Cardiac muscle cell (in vitro differentiated cells and primary cell): ENCODE measurements around the gene ERFL. TPM values are rescaled to one million over a fixed set of nuclear protein-coding genes. Genes with fewer than 3 reads are reported as not detected.

Experiments used
- DNase-seq, 2 donors: peaks; one replicate each; pipeline versions ENCODE4 v3.0.0 to v3.0.0-alpha.2; 2010 to 2017; ENCODE audit warnings: low read depth in 1 of 2, low spot score in 1 of 2
- H3K27ac ChIP-seq: fragments of 200-600 bp; sonication (generic); 2 replicates; pipeline ENCODE4 v1.5.1; 2016
- H3K27me3 ChIP-seq: fragments of 200-600 bp; sonication (generic); 2 replicates; pipeline ENCODE4 v1.6.0; 2016; ENCODE audit warnings: control low read depth
- H3K36me3 ChIP-seq: fragments of 200-600 bp; sonication (generic); 2 replicates; pipeline ENCODE4 v1.5.1; 2016; ENCODE audit warnings: control low read depth
- H3K4me1 ChIP-seq: fragments of 200-600 bp; sonication (generic); 2 replicates; pipeline ENCODE4 v1.8.1; 2017; ENCODE audit warnings: low read depth, mild to moderate bottlenecking, mixed run types
- H3K4me3 ChIP-seq: fragments of 200-600 bp; sonication (generic); 2 replicates; pipeline ENCODE4 v1.5.1; 2016; ENCODE audit warnings: mild to moderate bottlenecking
- H3K9me3 ChIP-seq: fragments of 200-600 bp; sonication (generic); 2 replicates; pipeline ENCODE4 v1.5.1; 2017; ENCODE audit warnings: low read depth, mild to moderate bottlenecking, control low read depth
- CTCF ChIP-seq: IDR thresholded peaks from 2 replicates; pipeline ENCODE4 v1.5.1; 2012; ENCODE audit warnings: low read depth, mild to moderate bottlenecking, low read length
- polyA plus RNA-seq: library from polyadenylated mRNA; unstranded; fragments of >200 nt; fragmentation: Nextera tagmentation; extraction: Ambion mirVana; gene quantifications from 2 replicates; pipeline ENCODE4 v1.2.1, GENCODE V29; 2016
- total RNA-seq: library from RNA; depleted of rRNA; stranded (reverse); fragments of >200 nt; gene quantifications from 2 replicates; pipeline ENCODE4 v1.2.3, GENCODE V29; 2016

ERFL gene
- total and polyA plus RNA-seq, 2 experiments from 2014 or later, result 0.06 to 1.0 TPM

- H3K27ac ChIP-seq, result no peak overlapping the region
- H3K9me3 ChIP-seq, result no peaks in the 10 kb centered on the region
- no peaks in the 10 kb centered on the region for H3K36me3 ChIP-seq
- peaks cover 98% of the 10 kb centered on the region for H3K27me3 ChIP-seq
- peak overlapping the region; percentile 42 for H3K4me3 ChIP-seq
- H3K4me1 ChIP-seq, result no peaks in the 10 kb centered on the region
- no peak for TF ChIP-seq CTCF
- no peak for DNase-seq
Measured at GRCh38 chr19:41927497-41928192, 604 bp downstream of the ERFL start.

GRCh38 chr19:41926763-41927496 lies 1.3 kb downstream of the ERFL start:
- Histone ChIP-seq H3K4me3 (no peak overlapping the region), H3K9me3 (no peaks in the 10 kb centered on the region), H3K27me3 (peaks cover 98% of the 10 kb centered on the region), H3K36me3 (no peaks in the 10 kb centered on the region), H3K4me1 (no peaks in the 10 kb centered on the region), H3K27ac (no peak overlapping the region)
- TF ChIP-seq CTCF, result no peak
- no peak for DNase-seq

- H3K4me1 ChIP-seq, result no peaks in the 10 kb centered on the region
- no peak overlapping the region for H3K27ac ChIP-seq
- H3K36me3 ChIP-seq, result no peaks in the 10 kb centered on the region
- H3K4me3 ChIP-seq, result no peak overlapping the region
- no peaks in the 10 kb centered on the region for H3K9me3 ChIP-seq
- no peak for DNase-seq
- H3K27me3 ChIP-seq, result peaks cover 98% of the 10 kb centered on the region
- TF ChIP-seq CTCF, result no peak
Measured at GRCh38 chr19:41926028-41926762, 2.1 kb downstream of the ERFL start.

GRCh38 chr19:41925208-41926003 lies 2.8 kb downstream of the ERFL start:
- Histone ChIP-seq H3K9me3 (no peaks in the 10 kb centered on the region), H3K4me1 (no peaks in the 10 kb centered on the region), H3K27ac (no peak overlapping the region), H3K36me3 (no peaks in the 10 kb centered on the region), H3K27me3 (peaks cover 98% of the 10 kb centered on the region), H3K4me3 (no peak overlapping the region)
- no peak for DNase-seq
- TF ChIP-seq CTCF, result no peak
